NCI-H2171 (cell line): ENCODE measurements around the gene SGPL1.
"Not testable (repeated sequence)": the region's sequence is repeated elsewhere in the genome, so short reads cannot be mapped to it uniquely, and the experiment has no call there.

Experiments
- DNase-seq: peaks from one replicate; lab custom pipeline; 2025; lab: John Stamatoyannopoulos, UW

Gene SGPL1

DNA sequence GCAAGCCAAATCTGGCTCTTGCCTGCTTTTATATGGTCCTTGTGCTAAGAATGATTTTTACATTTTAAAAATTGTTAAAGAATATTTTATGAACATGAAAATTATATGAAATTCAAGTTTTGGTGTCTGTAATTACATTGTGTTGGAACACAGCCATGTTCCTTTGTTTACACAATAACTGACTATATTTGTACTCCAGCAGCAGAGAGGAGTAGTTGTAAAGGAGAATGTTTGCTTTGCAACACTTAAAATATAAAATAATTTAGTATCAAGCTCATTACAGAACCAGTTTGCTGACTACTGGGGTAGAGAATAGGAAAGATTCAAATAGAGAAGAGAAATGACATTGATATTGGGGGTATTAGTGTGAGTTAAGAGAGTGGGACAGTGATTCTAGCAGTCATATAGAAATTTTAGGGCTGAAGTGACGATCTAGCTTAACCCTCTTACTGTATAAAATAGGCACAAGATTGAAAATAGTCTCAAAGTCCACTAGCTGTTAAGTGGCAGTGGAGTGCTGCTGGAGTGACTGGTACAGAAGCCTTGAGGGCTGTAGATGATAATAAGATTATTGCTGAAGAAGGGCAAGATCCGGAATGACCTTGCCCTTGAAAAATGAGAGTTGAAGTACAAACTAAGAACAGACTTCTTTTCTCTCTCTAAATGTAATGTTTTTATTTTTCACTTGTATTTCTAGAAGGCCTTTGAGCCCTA lies 28.2 kb downstream of the SGPL1 start:
- DNase-seq = no peak

DNA sequence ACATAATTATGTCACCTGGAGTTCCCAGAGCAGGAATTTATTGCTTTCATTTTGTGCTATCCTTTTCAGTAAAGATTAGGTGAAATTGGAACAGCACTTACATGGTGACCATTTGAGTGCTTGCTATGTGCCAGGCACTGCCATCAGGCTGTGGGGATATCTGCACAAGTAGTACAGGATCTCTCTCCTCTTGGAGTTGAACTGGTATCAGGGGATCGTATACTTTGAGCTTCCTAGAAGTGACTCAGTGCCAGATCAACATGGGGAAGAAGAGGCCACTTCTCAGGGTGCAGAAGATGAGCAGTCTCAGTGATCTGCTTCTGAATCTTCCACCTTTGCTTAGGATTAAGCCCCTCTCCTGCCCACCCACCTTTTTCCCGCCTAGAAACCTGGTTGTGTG lies 29.5 kb downstream of the SGPL1 start:
- no peak for DNase-seq

DNA sequence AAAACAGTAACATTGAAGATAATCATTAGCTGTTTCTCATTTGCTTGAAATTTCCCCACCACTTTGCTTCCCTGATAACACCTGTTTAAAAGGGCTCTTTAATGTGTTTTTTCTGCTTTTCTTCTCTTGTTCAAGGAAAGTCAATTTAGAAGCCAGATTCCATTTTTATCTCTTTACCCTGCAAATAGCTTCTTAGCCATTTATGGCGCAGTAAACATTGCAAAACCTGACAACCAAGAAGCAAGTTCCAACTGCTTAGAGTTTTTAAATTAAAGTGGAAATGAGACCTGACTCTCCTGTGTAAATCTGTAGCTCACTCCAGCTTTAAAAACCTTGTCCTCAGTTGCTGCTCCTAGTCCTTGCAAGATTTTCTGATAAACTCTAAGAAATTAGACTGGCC lies 30.1 kb downstream of the SGPL1 start:
- DNase-seq = no peak

DNA sequence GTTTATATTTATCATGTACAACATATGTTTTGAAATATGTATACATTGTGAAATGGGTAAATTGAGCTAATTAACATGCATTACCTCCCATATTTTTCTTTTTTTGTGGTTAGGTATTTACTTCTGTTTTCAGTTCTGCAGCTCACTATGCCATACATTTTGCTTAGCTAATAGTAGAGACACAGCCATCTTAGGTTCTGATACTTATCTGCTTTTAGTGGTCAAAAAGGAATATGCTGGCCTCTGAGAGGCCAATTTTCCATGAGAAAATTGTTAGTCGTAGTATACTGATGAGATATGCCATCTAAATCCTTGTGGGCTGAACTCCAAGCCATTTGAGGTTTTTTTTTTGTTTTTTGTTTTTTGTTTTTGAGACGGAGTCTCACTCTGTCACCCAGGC lies 31.0 kb downstream of the SGPL1 start:
- no peak for DNase-seq

DNA sequence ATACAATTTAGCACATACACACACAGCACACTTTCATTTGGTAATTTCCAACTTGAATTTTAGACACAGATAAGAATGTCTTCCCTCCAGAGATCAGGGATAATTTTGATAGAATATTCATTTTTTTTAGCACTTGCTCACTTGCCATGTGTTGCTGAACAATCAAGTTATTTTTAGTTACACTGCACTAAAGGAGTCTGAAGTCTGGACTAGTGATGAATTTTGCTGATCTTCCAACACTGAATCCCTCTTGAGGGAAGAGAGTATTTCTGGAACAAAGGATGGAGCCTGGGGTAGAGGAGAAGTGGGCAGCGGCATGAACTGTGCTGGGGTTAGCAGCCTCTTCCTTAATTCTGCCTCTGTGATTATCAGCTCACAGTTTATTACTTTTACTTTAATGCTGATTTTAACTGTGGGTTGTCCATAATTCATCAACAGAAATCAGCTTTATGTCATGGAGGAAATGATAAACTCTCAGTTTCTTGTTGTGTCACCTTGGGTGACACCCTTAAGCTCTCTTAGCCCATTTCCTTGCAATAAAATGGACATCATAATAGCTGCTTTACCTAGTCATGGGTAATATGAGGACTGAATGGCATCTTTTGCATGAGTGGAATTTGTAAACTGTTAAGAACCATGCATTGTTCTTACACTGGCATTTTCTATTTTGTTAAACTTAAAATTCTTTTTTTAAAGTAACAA lies 32.1 kb downstream of the SGPL1 start:
- DNase-seq = no peak

DNA sequence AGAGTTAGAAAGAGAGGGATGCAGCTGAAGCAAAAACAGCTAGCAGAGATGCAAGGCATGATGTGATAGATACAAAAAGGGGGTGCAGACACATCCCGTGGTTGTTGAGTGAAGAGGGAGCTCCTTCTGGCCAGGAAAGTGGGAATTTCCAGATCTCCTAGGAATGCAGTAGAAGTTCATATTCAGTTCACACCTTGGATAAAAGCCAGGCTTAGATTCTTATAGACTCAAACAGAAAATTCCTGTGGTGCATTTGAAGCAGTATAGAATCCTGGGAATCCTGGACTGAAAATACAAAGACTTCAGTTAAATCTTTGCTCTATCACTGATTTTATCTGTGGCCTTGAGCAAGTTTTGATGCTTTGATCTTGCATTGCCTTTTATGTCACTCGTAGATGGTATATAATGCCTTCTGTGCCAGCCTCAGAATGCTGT lies 33.9 kb downstream of the SGPL1 start:
- DNase-seq = no peak

DNA sequence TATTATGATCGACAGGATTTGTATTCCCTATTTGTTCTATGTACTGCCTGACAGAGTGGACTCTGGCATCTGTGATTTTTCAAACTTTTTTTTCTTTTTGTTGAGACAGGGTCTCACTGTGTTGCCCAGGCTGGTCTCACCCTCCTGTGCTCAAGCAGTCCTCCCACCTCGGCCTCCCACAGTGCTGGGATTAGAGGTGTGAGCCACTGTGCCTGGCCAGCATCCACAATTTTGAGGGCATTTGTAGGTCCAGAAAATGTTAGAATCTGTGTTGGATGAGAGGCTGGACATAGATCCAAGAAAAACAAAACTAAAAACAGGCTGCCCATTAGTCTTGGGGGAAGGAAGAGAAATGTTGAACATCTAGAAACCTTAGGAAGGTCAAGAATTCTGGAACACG lies 34.3 kb downstream of the SGPL1 start:
- no peak for DNase-seq

DNA sequence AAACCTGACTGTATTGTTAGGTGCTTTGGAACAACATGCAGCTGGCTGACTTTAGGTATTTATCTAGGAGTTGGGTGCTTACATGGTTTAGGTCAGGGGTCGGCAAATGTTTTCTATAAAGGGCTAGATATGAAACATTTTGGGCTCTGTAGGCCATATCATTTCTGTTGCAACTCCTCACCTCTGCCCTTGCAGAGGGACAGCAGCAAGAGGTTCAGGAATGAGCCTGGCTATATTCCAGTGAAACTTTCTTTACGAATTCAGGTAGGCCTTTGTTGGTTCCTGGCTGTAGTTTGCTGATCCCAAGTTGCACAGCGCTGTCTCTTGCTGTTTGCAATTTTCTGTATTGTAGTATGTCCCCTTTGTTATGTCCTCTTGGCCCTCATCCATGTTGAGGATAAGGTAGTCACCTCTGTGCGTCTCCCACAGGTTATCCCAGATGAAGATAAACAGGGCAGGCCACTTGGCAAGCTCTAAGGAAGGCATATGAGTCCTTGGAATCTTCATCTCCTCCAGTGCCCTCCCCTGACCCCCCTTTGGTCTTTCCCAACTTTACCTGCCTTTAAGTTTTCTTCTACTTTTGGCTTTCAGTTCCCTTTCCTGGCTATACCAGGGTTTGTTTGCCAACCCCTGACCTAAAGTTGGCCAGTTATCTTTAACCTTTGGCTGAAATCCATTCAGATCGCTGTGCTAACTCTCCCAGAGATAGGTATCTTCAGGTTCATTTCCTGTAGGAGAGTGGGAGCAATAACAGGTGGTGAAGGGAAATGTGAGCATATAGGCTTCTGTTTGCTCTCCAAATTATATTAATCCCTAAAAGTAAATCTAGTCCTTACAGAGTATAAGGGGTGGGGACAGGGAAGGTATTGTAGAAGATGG lies 36.1 kb downstream of the SGPL1 start:
- DNase-seq = no peak

DNA sequence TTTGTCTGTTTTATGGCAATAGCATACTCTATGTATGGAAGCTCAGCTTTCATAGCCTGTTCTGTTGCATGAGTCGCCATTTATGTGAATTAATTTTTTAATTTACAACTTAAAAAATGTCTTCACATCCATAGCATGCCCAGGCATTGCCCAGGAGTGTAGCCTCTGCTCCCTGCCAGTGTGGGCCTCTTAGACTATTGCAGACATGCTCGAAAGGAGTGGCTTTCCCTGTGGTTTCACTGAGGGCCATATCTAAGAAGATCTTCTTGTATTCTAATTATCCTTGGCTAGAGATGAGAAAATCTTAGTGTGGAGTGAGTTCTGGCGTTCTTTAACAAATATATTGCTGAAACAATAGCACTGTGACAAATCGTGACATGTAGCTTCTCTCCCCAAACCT lies 37.3 kb downstream of the SGPL1 start:
- DNase-seq = no peak

DNA sequence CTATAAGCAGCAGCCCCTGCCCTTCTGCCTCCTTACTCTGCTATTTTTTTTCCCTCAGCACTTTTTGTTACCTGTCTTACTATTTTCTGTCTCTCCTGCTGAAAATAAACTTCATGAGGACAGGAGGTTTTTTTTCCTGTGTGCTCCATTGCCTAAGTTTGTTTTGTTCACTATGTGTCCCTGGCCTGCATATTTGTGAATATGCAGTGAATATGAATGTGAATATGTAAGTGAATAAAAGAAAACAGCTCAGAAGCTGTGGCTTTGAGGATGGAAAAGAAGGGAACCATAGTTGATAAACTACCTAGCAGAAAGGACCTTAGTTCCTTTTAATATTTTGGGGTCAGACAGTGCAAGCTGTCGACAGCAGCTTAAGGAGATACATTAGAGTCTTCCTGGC lies 37.7 kb downstream of the SGPL1 start:
- DNase-seq = no peak

DNA sequence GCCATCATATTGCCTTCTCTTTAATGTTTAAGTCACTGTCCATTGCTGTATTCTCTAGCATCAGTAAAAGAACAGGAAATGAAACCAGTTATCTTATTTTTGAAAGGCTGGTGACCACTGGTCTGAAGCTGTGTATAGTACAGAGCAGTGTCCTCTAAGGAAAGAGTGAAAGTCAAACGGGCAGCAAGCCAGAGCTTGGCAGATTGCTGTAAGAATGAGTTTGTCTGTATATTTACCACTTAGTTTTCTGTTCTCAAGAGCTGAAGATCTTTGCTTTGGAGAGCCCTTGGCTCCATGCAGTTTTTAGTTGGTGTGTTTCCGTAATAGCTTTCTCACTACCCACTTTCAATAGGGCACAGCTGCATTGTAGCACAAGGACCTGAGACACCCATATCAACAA lies 40.7 kb downstream of the SGPL1 start:
- DNase-seq = no peak

DNA sequence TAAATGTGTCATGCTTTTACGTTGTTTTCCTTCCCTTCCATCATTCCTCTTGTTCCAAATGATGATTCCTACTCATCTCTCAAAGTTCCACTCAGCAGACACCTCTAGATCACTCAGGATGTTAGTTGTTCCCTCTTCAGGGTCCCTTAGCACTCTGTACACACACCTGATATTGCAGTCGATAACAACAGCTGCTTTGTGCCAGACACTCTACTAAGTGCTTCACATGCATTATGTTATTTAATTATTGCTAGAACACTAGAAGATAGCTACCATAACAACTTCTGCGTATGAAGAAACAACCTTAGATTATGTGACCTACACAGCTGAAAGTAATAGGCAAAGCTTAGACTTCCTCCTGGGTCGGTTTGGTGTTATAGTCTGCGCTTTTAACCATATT lies 43.0 kb downstream of the SGPL1 start:
- no peak for DNase-seq

DNA sequence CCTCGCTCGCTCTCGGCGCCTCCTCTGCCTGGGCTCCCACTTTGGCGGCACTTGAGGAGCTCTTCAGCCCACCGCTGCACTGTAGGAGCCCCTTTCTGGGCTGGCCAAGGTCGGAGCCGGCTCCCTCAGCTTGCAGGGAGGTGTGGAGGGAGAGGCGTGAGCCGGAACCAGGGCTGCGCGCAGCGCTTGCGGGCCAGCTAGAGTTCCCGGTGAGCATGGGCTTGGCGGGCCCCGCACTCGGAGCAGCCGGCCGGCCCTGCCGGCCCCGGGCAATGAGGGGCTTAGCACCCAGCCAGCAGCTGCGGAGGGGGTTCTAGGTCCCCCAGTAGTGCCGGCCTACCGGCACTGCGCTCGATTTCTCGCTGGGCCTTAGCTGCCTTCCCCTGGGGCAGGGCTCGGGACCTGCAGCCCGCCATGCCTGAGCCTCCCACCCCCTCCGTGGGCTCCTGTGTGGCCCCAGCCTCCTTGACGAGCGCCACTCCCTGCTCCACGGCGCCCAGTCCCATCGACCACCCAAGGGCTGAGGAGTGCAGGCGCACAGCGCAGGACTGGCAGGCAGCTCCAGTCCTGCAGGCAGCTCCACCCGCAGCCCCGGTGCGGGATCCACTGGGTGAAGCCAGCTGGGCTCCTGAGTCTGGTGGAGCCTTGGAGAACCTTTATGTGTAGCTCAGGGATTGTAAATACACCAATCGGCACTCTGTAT lies 45.9 kb downstream of the SGPL1 start:
- DNase-seq = not testable (repeated sequence)

DNA sequence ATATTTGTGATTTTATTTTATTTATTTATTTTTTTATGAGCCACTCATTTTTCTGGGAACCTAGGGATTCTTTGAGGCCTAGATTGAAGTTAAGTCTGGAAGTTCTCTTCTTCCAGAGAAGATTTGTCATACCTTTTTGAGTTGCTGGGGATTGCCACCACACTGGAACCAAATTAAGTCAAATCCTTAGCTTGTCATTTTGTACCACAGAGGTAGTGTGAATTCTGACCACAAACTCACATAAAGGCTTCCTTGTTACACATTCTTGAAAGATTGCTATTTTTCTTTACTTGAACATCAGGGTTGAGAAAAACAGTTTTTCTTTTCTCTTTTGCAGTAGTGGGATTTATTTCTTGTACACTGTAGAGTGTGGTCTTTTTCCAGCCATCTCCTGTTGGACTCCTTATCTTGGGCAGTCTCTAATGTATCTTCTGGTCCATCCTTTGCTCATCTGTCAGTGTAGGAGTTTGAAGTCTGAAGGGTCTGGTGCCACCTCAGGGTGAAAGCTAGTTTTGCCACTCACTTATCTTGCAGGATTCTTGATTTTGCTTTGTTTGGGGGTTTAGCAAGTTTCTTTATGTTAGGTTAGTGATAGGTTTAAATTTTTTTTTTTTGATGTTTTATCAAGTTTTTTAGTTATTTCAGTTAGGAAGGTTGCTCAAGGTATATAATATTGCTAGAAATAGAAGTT lies 47.9 kb downstream of the SGPL1 start:
- no peak for DNase-seq

DNA sequence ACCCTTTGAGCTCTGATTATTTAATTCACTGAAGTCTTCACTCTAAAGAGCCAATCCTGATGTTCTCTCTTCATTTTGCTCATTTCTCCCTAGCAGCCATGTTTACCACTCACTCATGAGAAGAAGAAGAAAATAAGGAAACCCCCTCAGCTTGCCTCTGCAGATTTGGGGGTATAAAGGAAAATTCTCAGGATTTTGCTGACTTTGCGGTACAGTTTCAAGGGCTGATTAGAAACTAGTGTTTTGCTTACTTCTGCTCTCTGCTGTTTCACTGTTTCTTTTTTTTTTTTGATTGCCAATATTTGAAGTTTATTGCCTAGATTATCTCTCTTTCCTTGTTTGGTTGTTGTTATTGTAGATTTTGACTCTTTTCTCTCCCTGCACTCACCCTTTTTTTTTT lies 49.2 kb downstream of the SGPL1 start:
- DNase-seq = no peak

DNA sequence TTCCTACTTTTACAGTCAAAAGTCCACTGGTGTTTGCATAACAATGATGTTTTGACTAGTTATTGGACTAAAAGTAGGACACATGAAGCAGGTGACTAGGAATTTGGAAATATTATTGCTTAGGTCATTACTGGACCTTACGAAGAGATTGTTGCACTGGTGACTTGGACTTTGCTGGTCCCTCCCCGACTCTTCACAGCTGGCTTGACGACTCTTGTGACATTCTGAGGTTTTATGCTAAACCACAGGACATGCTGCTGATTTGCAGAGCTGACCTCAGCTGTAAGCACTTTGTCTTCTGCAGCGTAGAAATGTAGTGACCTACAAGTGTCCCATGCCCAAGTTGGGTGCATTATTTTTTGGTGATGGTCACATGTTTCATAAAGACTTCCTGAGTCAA lies 50.7 kb downstream of the SGPL1 start:
- no peak for DNase-seq

DNA sequence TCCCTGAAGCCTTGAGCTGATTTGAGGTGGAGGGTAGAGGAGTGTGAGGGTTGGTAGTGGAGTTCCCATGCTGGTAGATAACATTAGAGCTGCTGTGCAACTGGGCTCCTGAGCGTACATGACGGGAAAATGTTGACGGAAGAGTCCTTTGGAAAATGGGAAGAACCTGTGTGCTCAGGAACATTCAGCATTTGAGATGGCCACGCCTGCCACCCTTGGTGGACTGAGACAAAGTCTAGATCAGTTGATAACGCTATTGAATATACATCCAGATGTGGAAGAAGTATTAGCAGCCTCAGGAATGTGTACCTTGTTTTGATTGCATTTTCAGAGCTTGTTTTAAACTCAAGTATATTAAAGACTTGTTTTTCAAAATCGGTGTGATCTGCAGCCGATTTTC lies 56.5 kb downstream of the SGPL1 start:
- no peak for DNase-seq

DNA sequence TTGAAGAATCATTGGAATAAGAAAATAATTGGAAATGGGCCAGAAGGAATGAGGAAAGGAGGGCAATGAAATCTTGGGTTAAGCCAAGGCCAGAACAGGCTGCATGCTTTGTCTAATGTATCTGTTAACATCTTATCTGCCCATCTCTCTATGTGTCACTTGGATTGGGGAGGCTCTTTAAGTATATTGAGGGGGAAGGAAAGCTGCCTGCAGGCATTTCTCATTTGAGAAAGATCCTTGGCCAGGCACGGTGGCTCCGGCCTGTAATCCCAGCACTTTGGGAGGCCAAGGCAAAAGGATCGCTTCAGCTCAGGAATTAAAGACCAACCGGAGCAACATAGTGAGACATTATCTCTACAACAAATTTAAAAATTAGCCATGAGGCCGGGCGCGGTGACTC lies 58.3 kb downstream of the SGPL1 start:
- no peak for DNase-seq

DNA sequence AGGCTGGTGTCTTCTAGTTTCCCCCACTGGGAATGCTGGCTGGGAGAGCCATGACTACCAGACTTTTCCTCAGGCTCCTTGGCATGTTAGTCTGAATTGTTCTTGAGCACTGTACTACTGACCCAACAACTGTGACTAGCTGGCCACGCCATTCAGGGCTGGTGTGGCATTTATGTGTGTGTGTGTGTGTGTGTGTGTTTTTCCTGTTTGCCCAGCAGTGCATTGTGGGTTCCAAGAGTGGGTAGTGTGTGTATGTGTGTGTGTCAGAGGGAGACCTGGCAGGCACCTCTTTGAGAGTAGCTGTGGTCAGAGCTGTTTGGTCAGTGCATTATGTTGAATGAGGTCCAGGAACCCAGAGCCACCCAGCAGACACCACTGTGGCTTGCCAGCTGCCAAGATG lies 63.5 kb downstream of the SGPL1 start:
- DNase-seq = no peak

DNA sequence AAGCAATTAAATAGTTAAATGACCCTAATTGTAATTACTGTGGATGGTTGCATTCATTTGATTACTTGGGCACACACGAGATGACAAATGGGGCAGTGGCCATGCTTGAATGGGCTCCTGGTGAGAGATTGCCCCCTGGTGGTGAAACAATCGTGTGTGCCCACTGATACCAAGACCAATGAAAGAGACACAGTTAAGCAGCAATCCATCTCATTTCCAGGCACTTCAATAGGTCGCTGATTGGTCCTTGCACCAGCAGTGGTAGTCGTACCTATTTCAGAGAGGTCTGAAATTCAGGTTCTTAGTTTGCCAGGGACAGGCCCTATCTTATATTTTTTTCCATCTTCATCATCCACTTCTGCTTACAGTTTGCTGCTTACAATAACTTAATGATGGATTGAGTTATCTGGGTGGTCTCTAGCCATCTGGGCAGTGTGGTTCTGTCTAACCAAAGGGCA lies 64.4 kb downstream of the SGPL1 start:
- no peak for DNase-seq

DNA sequence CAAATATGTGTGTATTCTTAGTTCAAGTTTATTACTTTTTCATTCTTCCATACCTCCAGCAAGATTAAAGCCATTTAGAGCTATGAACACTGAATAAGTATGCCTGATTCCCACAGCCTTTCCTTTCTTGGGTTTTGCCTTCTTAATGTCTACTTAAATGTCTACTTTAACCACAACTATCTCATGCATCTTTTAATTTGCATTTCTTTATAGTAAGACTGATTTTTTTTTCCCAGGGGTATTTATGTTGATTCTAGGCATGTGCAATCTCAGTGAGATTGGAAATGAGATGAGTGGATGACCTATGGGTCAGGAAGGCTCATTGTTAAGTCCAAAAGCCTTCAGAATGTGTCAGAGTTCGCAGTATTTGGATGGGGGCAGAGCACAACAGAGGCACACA lies 69.0 kb downstream of the SGPL1 start:
- no peak for DNase-seq

DNA sequence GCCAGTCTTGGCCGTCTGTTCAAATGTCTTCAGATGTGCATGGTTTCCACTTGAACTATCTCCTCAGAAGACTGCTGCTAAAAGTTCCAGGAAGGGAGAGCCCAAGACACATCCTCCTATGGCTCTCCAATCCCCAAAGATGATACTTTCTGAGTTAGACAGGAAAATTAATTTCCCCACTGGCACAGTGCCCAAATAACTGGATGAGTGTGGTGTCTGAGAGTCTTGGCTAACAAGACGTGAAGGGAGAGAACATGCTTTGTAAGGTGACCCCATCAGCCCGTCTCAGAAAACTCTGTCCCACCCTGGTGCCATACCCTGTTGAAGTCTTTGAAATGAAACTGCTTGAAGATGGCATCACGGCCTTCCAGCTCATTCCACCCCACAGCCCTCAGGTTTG lies 69.7 kb downstream of the SGPL1 start:
- no peak for DNase-seq
